ENCODE measurements around the gene AKR7A3.

The AKR7A3 gene

GRCh38 chr1:19312782-19313635, 24.4 kb upstream of the AKR7A3 start:
- no peak for TF ChIP-seq CTCF (IDR thresholded peaks at IDR 0.05)
- H3K36me3 ChIP-seq = peaks cover 13% of the 10 kb centered on the region
- peak overlapping the region; percentile 81 for H3K27ac ChIP-seq
- no peaks in the 10 kb centered on the region for H3K27me3 ChIP-seq
- H3K4me3 ChIP-seq (ENCODE audit: low read depth in 1 of 2, low read length in 1 of 2) = peak overlapping the region; percentile 86 to 95
- peaks cover 52 to 59% of the 10 kb centered on the region in 2 experiments for H3K4me1 ChIP-seq (ENCODE audit: control insufficient read depth in 1 of 2, insufficient read depth in 1 of 2, low read depth in 1 of 2, low read length in 1 of 2)
- no peaks in the 10 kb centered on the region for H3K9me3 ChIP-seq

GRCh38 chr1:19311931-19312781, 23.6 kb upstream of the AKR7A3 start, which contains the start of the genes AKR7A2 and SLC66A1:
Gene AKR7A2 (minus strand): TSS chr1:19312144. CDS start chr1:19312124, 20 bp downstream.
Gene SLC66A1 (plus strand): TSS chr1:19312326. CDS start chr1:19317678, 5,352 bp downstream.
- H3K9me3 ChIP-seq = no peaks in the 10 kb centered on the region
- peak within 1 kb of the TSS; percentile 86 to 95 for H3K4me3 ChIP-seq (ENCODE audit: low read depth in 1 of 2, low read length in 1 of 2)
- H3K27ac ChIP-seq = peak within 1 kb of the TSS; percentile 81
- H3K4me1 ChIP-seq (ENCODE audit: control insufficient read depth in 1 of 2, insufficient read depth in 1 of 2, low read depth in 1 of 2, low read length in 1 of 2) = peaks cover 52 to 57% of the 10 kb centered on the region in 2 experiments
- no peaks in the 10 kb centered on the region for H3K27me3 ChIP-seq
- TF ChIP-seq CTCF (IDR thresholded peaks at IDR 0.05) = peak; percentile 65
- peaks cover 13% of the 10 kb centered on the region for H3K36me3 ChIP-seq

- Histone ChIP-seq H3K36me3 (peaks cover 19% of the 10 kb centered on the region), H3K27ac (peak overlapping the region; percentile 81), H3K27me3 (no peaks in the 10 kb centered on the region), H3K9me3 (no peaks in the 10 kb centered on the region), H3K4me1 (ENCODE audit: control insufficient read depth in 1 of 2, insufficient read depth in 1 of 2, low read depth in 1 of 2, low read length in 1 of 2) (peaks cover 51% of the 10 kb centered on the region in 2 experiments), H3K4me3 (ENCODE audit: low read depth in 1 of 2, low read length in 1 of 2) (peak overlapping the region; percentile 86 to 95)
- no peak for TF ChIP-seq CTCF (IDR thresholded peaks at IDR 0.05)
Measured at GRCh38 chr1:19311503-19311930, 22.9 kb upstream of the AKR7A3 start.

GRCh38 chr1:19310720-19311502, 22.3 kb upstream of the AKR7A3 start:
- no peaks in the 10 kb centered on the region for H3K9me3 ChIP-seq
- no peak overlapping the region for H3K27ac ChIP-seq
- peaks cover 23% of the 10 kb centered on the region for H3K36me3 ChIP-seq
- TF ChIP-seq CTCF (IDR thresholded peaks at IDR 0.05) = no peak
- peaks cover 45% of the 10 kb centered on the region in 2 experiments for H3K4me1 ChIP-seq (ENCODE audit: control insufficient read depth in 1 of 2, insufficient read depth in 1 of 2, low read depth in 1 of 2, low read length in 1 of 2)
- peak overlapping the region; percentile 86 to 95 for H3K4me3 ChIP-seq (ENCODE audit: low read depth in 1 of 2, low read length in 1 of 2)
- H3K27me3 ChIP-seq = no peaks in the 10 kb centered on the region

- H3K27ac ChIP-seq = no peak overlapping the region
- H3K4me1 ChIP-seq (ENCODE audit: control insufficient read depth in 1 of 2, insufficient read depth in 1 of 2, low read depth in 1 of 2, low read length in 1 of 2) = peaks cover 36 to 37% of the 10 kb centered on the region in 2 experiments
- no peak for TF ChIP-seq CTCF (IDR thresholded peaks at IDR 0.05)
- H3K9me3 ChIP-seq = no peaks in the 10 kb centered on the region
- no peaks in the 10 kb centered on the region for H3K27me3 ChIP-seq
- H3K36me3 ChIP-seq = peaks cover 32% of the 10 kb centered on the region
- no peak overlapping the region for H3K4me3 ChIP-seq (ENCODE audit: low read depth in 1 of 2, low read length in 1 of 2)
Measured at GRCh38 chr1:19310061-19310460, 21.5 kb upstream of the AKR7A3 start.
